ENCODE measurements around the gene TMEM131.
"Not testable (repeated sequence)": the region's sequence is repeated elsewhere in the genome, so short reads cannot be mapped to it uniquely, and the experiment has no call there.

TMEM131 gene

GRCh38 chr2:97851172-97851571 lies 144.6 kb downstream of the TMEM131 start:
- no peak for DNase-seq

GRCh38 chr2:97849881-97850528 lies 145.7 kb downstream of the TMEM131 start:
- no peak for DNase-seq

DNA sequence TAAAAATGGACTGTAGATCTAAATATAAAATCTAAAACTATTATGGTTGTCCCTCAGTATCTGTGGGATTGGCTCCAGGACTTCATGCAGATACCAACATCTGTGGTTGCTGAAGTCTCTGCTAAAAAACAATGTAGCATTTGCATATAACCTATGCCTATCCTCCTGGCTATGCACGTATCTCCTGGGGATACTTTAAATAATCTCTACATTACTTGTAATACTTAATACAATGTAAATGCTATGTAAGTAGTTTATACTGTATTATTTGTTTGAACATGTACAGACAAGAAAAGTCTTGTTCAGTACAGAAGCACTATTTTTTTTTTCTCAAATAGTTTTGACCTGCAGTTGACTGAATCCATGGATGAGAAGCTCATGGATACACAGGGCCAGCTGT lies 147.4 kb downstream of the TMEM131 start:
- DNase-seq: peak; percentile 77

DNA sequence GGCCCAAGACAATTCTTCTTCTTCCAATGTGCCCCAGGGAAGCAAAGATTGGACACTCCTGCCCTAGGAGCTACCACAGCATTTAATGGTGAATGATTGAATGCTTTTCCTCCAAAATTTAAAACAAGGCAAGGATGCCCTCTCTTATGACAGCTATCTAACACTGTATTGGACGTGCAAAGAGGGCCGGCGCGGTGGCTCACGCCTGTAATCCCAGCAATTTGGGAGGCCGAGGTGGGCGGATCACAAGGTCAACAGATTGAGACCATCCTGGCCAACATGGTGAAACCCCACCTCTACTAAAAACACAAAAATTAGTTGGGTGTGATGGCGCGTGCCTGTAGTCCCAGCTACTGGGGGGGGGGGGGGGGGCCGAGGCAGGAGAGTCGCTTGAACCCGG lies 149.0 kb downstream of the TMEM131 start:
- DNase-seq: not testable (repeated sequence)

DNA sequence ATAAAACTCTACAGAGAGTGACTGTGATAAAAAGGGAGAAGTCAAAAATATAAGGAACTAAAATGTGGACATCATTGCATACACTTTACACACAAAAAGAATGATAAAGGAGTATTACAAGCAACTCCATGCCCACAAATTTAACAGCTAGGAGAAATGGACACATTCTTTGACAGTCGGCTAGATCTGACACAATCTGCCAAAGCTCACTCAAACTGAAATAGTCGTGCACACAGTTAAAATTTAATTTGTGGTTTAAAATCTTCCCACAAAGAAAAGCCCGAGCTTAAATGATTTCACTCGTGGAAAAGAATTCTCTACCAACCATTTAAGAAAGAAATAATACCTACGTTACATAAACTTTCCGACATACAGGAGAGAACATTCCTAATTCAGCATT lies 149.9 kb downstream of the TMEM131 start:
- DNase-seq: no peak

- DNase-seq: no peak
Observed at GRCh38 chr2:97845133-97845532, 150.6 kb downstream of the TMEM131 start.

DNA sequence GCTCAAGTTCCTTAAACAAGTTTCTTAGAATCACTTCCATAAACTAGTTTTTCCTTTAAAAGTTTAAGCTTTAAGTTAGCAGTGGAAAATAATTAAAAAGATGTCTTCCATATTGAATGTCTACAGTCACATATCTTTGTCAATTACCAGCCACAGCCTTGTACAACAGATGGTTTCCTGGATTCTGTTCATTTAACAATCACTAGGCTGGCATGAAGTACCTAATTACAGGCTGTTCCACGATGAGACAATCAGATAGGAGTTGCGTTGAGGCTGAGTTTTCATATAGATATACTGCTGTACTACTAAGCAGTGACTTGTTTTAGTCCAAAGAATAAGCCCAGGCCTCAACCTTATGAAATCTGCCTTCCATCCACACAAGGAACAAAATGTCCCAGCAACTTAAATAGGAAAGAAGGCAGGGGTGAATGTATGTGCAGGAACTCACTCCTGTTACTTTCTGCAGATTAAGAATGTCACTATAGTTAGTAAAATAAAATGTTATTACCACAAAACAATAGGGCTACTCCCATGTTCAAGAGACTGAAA lies 151.4 kb downstream of the TMEM131 start:
- DNase-seq: no peak

- no peak for DNase-seq
Observed at GRCh38 chr2:97840198-97840597, 155.6 kb downstream of the TMEM131 start.

DNA sequence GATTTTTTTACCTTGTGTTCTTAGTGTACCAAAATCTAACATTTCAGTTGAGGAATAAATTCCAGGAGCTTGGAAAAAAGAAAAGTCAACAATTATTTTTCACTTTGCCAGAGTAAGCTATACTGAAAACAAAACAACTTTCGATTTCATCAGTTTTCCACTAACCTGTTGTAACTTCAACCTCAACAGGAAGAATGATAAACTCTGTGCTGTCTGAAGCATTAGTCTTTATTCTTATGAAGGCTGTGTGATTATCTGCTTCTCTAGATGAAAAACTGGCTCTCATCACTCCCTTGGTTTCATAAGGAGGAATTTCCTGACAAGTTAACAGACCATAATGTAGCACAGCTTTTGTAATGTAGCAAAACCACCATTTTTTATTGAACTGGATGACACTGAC lies 161.1 kb downstream of the TMEM131 start:
- DNase-seq: no peak

DNA sequence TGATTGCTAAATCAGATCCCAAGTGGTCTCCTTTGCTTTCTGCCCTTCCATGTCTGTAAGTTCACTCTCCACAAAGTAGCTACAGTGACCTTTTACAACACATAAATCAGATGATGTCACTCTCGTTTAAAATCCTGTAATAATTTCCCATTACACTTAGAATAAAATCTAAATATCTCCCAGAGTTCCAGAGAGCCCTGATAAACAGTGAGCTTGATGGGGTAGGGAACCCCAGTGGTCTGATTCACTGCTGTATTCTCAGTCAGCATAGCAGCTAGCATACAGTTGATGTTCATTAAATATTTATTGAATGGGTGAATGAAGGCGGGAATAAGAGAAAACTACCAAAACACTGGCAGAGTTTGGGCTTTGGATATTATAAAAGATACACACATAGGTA lies 164.6 kb downstream of the TMEM131 start:
- DNase-seq: no peak

DNA sequence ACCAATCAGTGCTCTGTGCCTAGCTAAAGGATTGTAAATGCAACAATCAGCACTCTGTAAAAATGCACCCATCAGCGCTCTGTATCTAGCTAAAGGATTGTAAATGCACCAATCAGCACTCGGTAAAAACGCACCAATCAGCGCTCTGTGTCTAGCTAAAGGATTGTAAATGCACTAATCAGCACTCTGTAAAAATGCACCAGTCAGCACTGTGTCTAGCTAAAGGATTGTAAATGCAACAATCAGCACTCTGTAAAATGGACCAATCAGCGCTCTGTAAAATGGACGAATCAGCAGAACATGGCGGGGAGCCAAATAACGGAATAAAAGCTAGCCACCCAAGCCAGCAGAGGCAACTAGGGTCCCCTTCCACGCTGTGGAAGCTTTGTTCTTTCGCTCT lies 166.5 kb downstream of the TMEM131 start:
- not testable (repeated sequence) for DNase-seq

DNA sequence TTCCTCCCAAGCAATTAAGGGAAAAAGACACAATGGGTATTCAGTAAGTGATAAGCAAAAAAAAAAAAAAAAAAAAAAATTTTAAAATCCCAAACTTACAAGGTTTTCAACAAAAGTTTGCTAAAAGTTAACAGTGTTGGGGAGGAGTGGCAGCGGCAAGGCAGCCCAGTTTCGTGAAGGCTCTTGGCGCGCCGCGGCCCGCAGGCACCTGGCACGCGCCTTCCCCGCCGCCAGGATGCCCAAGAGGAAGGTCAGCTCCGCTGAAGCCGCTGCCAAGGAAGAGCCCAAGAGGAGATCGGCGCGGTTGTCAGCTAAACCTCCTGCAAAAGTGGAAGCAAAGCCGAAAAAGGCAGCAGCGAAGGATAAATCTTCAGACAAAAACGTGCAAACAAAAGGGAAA lies 168.7 kb downstream of the TMEM131 start:
- not testable (repeated sequence) for DNase-seq

DNA sequence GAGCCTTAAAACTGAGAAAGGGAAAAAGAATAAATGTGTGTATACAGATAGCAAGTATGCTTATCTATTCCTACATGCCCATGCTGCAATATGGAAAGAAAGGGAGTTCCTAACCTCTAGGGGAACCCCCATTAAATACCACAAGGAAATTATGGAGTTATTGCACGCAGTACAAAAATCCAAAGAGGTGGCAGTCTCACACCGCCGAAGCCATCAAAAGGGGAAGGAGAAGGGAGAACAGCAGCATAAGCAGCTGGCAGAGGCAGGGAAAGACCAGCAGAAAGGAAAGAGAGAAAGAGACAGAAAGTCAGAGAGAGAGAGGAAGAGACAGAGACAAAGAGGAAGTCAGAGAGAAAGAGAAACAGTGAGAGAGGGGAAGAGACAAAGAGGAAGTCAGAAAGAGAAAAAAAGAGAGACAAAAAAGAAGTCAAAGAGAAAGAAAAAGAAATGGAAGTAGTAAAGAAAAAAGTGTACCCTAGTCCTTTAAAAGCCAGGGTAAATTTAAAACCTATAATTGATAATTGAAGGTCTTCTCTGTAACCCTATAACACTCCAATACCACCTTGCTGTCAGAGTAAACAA lies 169.4 kb downstream of the TMEM131 start:
- not testable (repeated sequence) for DNase-seq

GRCh38 chr2:97824011-97824410 lies 171.7 kb downstream of the TMEM131 start:
- not testable (repeated sequence) for DNase-seq

DNA sequence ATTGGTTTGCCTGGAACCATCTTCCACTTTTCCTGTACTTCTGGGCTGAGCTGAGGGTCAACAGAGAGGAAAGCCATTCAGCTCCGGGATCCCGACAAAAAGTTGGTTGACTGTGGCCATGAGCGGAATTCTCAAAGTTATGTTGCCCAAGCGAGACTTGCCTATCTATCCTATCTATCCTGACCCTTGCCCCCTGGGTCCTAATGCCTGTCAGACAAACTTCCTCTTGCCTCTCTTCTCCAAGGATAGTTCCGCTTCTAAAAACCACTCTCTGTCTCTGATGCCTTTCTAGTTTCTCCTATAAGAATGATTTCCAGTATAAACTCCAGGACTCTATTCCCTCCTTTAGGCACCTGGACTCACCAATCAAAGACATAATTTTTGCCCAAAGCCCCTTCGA lies 173.9 kb downstream of the TMEM131 start:
- not testable (repeated sequence) for DNase-seq

DNA sequence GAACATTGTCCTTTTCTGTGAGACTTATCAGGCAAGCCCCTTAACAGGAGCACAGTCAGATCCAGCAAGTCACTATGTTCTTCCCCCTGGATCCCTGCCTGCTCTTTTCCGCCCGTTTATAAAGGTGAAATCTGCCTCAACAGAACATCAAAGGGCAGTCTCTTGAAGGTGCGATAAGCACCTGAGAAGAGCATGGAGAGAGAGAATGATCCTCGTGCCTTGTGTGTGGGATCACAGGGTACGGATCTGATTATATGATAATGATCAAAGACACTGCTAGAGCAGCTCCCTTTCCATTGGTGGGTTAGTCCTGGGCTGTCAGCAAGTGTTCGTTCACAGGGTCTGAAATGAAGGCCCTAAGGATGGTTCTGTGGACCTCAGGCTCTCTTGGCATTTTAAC lies 176.0 kb downstream of the TMEM131 start:
- DNase-seq: no peak

DNA sequence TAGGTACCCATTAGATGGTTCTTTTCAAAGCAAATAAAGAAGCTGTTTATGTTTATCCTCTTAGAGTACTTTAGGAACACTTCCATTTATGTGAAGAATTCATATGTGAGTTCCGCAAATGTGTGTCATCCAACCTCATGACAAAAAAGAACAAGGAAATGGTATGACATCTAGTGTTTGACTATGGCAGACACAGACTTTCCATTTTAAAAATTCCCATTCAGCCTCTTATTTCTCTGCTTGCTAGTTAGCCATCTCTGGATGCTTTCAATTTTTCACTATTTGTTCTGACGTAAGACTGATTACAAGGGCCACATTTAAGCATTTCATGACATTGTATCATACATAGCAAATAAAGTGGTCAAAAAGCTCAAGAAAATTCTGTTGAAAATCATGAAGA lies 179.3 kb downstream of the TMEM131 start:
- no peak for DNase-seq

- no peak for DNase-seq
Observed at GRCh38 chr2:97812931-97813330, 182.8 kb downstream of the TMEM131 start.

GRCh38 chr2:97808816-97809215 lies 186.9 kb downstream of the TMEM131 start:
- no peak for DNase-seq

- peak; percentile 57 for DNase-seq
Observed at GRCh38 chr2:97806738-97807618, 188.8 kb downstream of the TMEM131 start.

- no peak for DNase-seq
Observed at GRCh38 chr2:97805776-97806175, 190.0 kb downstream of the TMEM131 start.

- DNase-seq: no peak
Observed at GRCh38 chr2:97801028-97801427, 194.7 kb downstream of the TMEM131 start.

DNA sequence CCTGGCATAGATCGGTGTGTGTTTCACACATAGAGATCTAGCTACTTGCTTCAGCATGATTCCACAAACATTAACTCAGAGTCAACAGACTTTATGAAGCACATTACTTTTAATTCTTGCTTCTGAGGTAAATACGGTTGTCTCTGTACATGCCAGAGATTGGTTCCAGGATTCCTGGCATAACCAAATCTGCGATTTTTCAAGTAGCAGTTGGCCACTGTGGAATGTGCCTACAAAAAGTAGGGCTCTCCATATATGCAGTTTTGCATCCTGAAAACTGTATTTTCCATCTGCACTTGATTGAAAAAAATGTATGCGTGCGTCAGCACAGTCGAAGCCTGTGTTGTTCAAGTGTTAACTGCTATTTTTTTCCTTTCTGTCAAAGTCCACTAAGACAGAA lies 197.3 kb downstream of the TMEM131 start:
- DNase-seq: no peak

- DNase-seq: no peak
Observed at GRCh38 chr2:97797355-97797754, 198.4 kb downstream of the TMEM131 start.
